Natural killer cell (primary cell): ENCODE measurements around the gene MAOB. TPM values are rescaled to one million over a fixed set of nuclear protein-coding genes. Genes with fewer than 3 reads are reported as not detected.

ENCODE experiments used
- ATAC-seq, 3 donors: fragments of 150-1000 bp in 2 of 3; fragments of 200-7000 bp in 1 of 3; cut with Tn5 transposase; 1 replicate in 1 of 3; 2 replicates in 2 of 3; pipeline ENCODE4 v1.10.0; 2021; ENCODE audit warnings: mild to moderate bottlenecking in 2 of 3, moderate library complexity in 2 of 3
- DNase-seq, 2 donors: peaks; one replicate each; pipeline versions ENCODE4 v3.0.0 to v3.0.0-alpha.2; 2013 to 2021; ENCODE audit warnings: mixed read lengths in 1 of 2
- H3K27ac ChIP-seq: one replicate; pipeline ENCODE4 v1.5.1; 2013; ENCODE audit warnings: mild to moderate bottlenecking, low read length
- H3K27me3 ChIP-seq: one replicate; pipeline ENCODE4 v1.6.1; 2013; ENCODE audit warnings: low read length; ENCODE audit not compliant: control insufficient read depth, insufficient read depth
- H3K36me3 ChIP-seq: one replicate; pipeline ENCODE4 v1.6.1; 2013; ENCODE audit warnings: low read length; ENCODE audit not compliant: control insufficient read depth, insufficient read depth
- H3K4me1 ChIP-seq: one replicate; pipeline ENCODE4 v1.6.1; 2013; ENCODE audit warnings: low read length; ENCODE audit not compliant: control insufficient read depth, insufficient read depth
- H3K4me3 ChIP-seq: one replicate; pipeline ENCODE4 v1.5.1; 2013; ENCODE audit warnings: low read length
- H3K9me3 ChIP-seq: one replicate; pipeline ENCODE4 v1.6.1; 2013; ENCODE audit warnings: low read length; ENCODE audit not compliant: control insufficient read depth, insufficient read depth
- H3K27ac Mint-ChIP-seq, 2 donors: one replicate each; pipeline ENCODE4 v1.8.0; 2022; ENCODE audit warnings: mild to moderate bottlenecking in 2 of 2, mixed read lengths in 2 of 2, moderate library complexity in 1 of 2
- H3K27me3 Mint-ChIP-seq, 2 donors: one replicate each; pipeline ENCODE4 v1.8.0; 2022; ENCODE audit warnings: low read depth in 2 of 2, mixed read lengths in 2 of 2
- H3K36me3 Mint-ChIP-seq: one replicate; pipeline ENCODE4 v1.8.0; 2022; ENCODE audit warnings: mixed read lengths
- H3K4me1 Mint-ChIP-seq, 2 donors: one replicate each; pipeline ENCODE4 v1.8.0; 2022; ENCODE audit warnings: mixed read lengths in 2 of 2
- H3K4me3 Mint-ChIP-seq: one replicate; pipeline ENCODE4 v1.8.0; 2022; ENCODE audit warnings: mild to moderate bottlenecking, moderate library complexity, mixed read lengths
- H3K9me3 Mint-ChIP-seq, 2 donors: one replicate each; pipeline ENCODE4 v1.8.0; 2022; ENCODE audit warnings: mixed read lengths in 2 of 2
- CTCF ChIP-seq: fragments of 200-600 bp; IDR thresholded peaks from one replicate; pipeline ENCODE4 v1.8.0; 2022; ENCODE audit warnings: antibody characterized with exemption
- WGBS: methylation state at CpG from one replicate; pipeline ENCODE4 v1.1.7; 2013; ENCODE audit warnings: missing lambda C conversion rate; ENCODE audit not compliant: insufficient coverage; 5-methylcytosine and 5-hydroxymethylcytosine counted together
- intact Hi-C: fragments of 100-400 bp; cut with micrococcal nuclease; formaldehyde crosslinking; loops from one replicate; pipeline ENCODE4 v1.14.2; 2022
- total RNA-seq, 4 donors: library from RNA; stranded (reverse); fragments of 120-200 nt in 1 of 4; gene quantifications; one replicate each; pipeline versions ENCODE4 v1.2.3 to v1.2.4, GENCODE V29; 2013 to 2022

Gene MAOB
- total RNA-seq, 3 donors from 2014 or later (not counting 1 experiment from before 2014, with no cell fraction given): 0.26 TPM; not detected in 2

- Histone ChIP-seq H3K36me3 (no peaks in the 10 kb centered on the region), H3K9me3 (no peaks in the 10 kb centered on the region), H3K27me3 (no peaks in the 10 kb centered on the region), H3K27ac (no peak overlapping the region), H3K4me1 (no peaks in the 10 kb centered on the region), H3K4me3 (no peak overlapping the region)
- intact Hi-C loops: no loop called here
- Mint-ChIP-seq H3K4me1 (no peaks in the 10 kb centered on the region), H3K36me3 (no peaks in the 10 kb centered on the region), H3K9me3 (no peaks in the 10 kb centered on the region), H3K27me3 (peaks cover 0 to 40% of the 10 kb centered on the region in 2 donors), H3K4me3 (no peak overlapping the region), H3K27ac (no peak overlapping the region)
- ATAC-seq (no peak), DNase-seq (no peak)
- WGBS: 94% methylated on average over 5 of the region's 6 CpGs
- no peak for TF ChIP-seq CTCF
Measured at GRCh38 chrX:43849173-43849572, 33.1 kb downstream of the MAOB start.

GRCh38 chrX:43847352-43847751 is 34.9 kb downstream of the MAOB start:
- Histone ChIP-seq H3K36me3 (no peaks in the 10 kb centered on the region), H3K4me1 (no peaks in the 10 kb centered on the region), H3K4me3 (no peak overlapping the region), H3K9me3 (no peaks in the 10 kb centered on the region), H3K27ac (no peak overlapping the region), H3K27me3 (no peaks in the 10 kb centered on the region)
- Mint-ChIP-seq H3K27me3 (peaks cover 4 to 38% of the 10 kb centered on the region in 2 donors), H3K9me3 (no peaks in the 10 kb centered on the region), H3K4me3 (no peak overlapping the region), H3K27ac (no peak overlapping the region), H3K36me3 (no peaks in the 10 kb centered on the region), H3K4me1 (no peaks in the 10 kb centered on the region)
- no CpG with 5 or more reads among the region's 2 CpGs for WGBS
- intact Hi-C loops: no loop called here
- no peak for TF ChIP-seq CTCF
- DNase-seq (no peak), ATAC-seq (no peak)

- no peaks in the 10 kb centered on the region for H3K9me3 Mint-ChIP-seq
- H3K36me3 Mint-ChIP-seq: no peaks in the 10 kb centered on the region
- DNase-seq (no peak), ATAC-seq (no peak)
- no peak for TF ChIP-seq CTCF
- Histone ChIP-seq H3K36me3 (no peaks in the 10 kb centered on the region), H3K27me3 (no peaks in the 10 kb centered on the region), H3K4me1 (no peaks in the 10 kb centered on the region), H3K27ac (no peak overlapping the region), H3K4me3 (no peak overlapping the region), H3K9me3 (no peaks in the 10 kb centered on the region)
- H3K4me1 Mint-ChIP-seq: no peaks in the 10 kb centered on the region
- no peak overlapping the region for H3K27ac Mint-ChIP-seq
- peaks cover 4 to 44% of the 10 kb centered on the region in 2 donors for H3K27me3 Mint-ChIP-seq
- intact Hi-C loops: no loop called here
- H3K4me3 Mint-ChIP-seq: no peak overlapping the region
Measured at GRCh38 chrX:43846558-43846957, 35.7 kb downstream of the MAOB start.

- no peaks in the 10 kb centered on the region for H3K36me3 ChIP-seq
- H3K9me3 Mint-ChIP-seq: no peaks in the 10 kb centered on the region
- WGBS: 88% methylated on average over 2 of the region's 2 CpGs
- peaks cover 4 to 44% of the 10 kb centered on the region in 2 donors for H3K27me3 Mint-ChIP-seq
- intact Hi-C loops: no loop called here
- no peak overlapping the region for H3K27ac ChIP-seq
- no peak overlapping the region for H3K4me3 Mint-ChIP-seq
- no peak overlapping the region for H3K27ac Mint-ChIP-seq
- ATAC-seq: no peak
- DNase-seq: no peak
- no peaks in the 10 kb centered on the region for H3K4me1 Mint-ChIP-seq
- no peak overlapping the region for H3K4me3 ChIP-seq
- H3K9me3 ChIP-seq: no peaks in the 10 kb centered on the region
- no peak for TF ChIP-seq CTCF
- no peaks in the 10 kb centered on the region for H3K27me3 ChIP-seq
- no peaks in the 10 kb centered on the region for H3K4me1 ChIP-seq
- no peaks in the 10 kb centered on the region for H3K36me3 Mint-ChIP-seq
Measured at GRCh38 chrX:43845776-43846175, 36.5 kb downstream of the MAOB start.
